Adipocyte (in vitro differentiated cells): ENCODE data around the gene FAM98A.
A peak's percentile ranks its signal among the peaks of the same experiment; 100 is the strongest.

Experiments
- DNase-seq: peaks from one replicate; pipeline ENCODE4 v3.0.0-alpha.2; 2015; ENCODE audit warnings: low read depth
- H3K27me3 ChIP-seq: replicated peaks from 2 replicates; pipeline ENCODE4 v1.7.0; 2013; ENCODE audit warnings: mild to moderate bottlenecking, low read length, moderate library complexity; ENCODE audit not compliant: control insufficient read depth, insufficient read depth
- H3K36me3 ChIP-seq: 2 replicates; pipeline ENCODE4 v1.7.0; 2013; ENCODE audit warnings: low read length, mild to moderate bottlenecking, moderate library complexity; ENCODE audit not compliant: control insufficient read depth, insufficient read depth, severe bottlenecking
- H3K4me1 ChIP-seq: 2 replicates; pipeline ENCODE4 v1.7.0; 2013; ENCODE audit warnings: mild to moderate bottlenecking, low read length, moderate library complexity; ENCODE audit not compliant: control insufficient read depth, insufficient read depth
- H3K4me3 ChIP-seq: 2 replicates; pipeline ENCODE4 v1.7.0; 2013; ENCODE audit warnings: mild to moderate bottlenecking, low read length, moderate library complexity
- H3K9ac ChIP-seq: 2 replicates; pipeline ENCODE4 v1.7.0; 2013; ENCODE audit warnings: mild to moderate bottlenecking, low read length, moderate library complexity
- H3K9me3 ChIP-seq: 2 replicates; pipeline ENCODE4 v1.7.0; 2013; ENCODE audit warnings: mild to moderate bottlenecking, low read length, moderate library complexity; ENCODE audit not compliant: control insufficient read depth

The FAM98A gene

DNA sequence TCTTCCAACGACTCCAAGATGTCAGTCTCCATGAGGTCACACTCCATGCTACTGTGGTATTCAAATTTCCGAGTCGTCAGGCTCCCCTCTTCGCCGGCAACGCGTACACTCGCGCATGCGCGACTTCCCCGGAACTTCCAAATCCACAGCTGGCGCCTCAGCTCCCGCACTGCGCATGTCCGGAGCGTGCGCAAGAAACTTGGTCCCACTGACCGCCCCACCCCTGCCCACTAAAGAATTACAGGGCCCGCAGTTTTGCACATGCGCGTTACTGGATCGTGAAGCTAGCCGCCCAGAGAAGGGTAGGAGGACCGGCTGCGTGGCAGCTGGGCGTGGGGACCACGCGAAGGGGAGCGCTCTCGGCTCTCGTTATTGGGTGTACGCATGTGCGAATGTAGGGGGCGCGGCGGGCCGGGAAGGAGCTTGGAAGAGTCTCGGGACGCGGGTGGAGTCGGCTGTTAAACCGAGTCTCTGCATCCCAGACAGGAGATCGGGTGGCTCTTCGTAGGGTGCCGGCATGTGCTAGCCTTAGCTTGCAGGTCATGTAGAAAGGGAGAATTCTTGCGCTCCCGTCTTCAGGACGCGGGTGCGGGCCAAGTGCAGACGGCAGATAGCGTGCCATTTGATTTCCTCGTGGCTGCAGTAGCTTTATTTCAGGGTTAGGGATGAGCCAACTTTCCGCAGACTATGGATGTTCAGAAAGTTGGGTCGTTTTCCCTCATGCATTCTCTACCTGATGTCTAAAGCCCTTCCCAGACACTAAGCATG is at the start of gene FAM98A:
TSS of gene FAM98A (minus strand) at position 125 of the 768 bp plus-strand sequence. CDS start at position 47, 78 bp downstream.
- no peaks in the 10 kb centered on the region for H3K27me3 ChIP-seq
- peak; percentile 100 for DNase-seq
- H3K9ac ChIP-seq = peak within 1 kb of the TSS; percentile 93
- peaks cover 9% of the 10 kb centered on the region for H3K36me3 ChIP-seq
- peaks cover 25% of the 10 kb centered on the region for H3K4me1 ChIP-seq
- H3K9me3 ChIP-seq = no peaks in the 10 kb centered on the region
- peak within 1 kb of the TSS; percentile 97 for H3K4me3 ChIP-seq

DNA sequence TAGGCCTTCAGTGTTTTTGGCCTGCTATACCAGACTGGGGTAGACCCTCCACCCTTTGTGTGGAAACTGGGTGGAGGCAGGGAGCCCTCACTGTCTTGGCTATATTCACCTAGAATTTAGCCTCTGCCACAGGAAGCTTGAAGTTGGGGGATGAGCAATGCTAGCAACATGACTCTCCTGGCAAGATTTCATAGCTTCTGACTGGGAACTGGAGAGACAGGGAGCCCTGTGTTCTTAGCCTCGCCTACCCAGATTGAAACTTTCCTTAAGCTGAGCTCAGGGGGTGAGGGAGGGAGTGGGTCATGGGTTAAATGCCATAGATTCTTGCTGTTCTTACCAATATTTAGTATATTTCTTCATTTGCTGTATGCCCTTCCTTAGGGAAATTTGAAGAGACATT is 46.8 kb upstream of the FAM98A start:
- Histone ChIP-seq H3K4me1 (peaks cover 11% of the 10 kb centered on the region), H3K27me3 (no peaks in the 10 kb centered on the region), H3K9me3 (peaks cover 8% of the 10 kb centered on the region), H3K9ac (no peak overlapping the region), H3K4me3 (no peak overlapping the region), H3K36me3 (no peaks in the 10 kb centered on the region)
- DNase-seq = peak; percentile 85

- Histone ChIP-seq H3K4me3 (no peak overlapping the region), H3K9ac (no peak overlapping the region), H3K9me3 (peaks cover 8% of the 10 kb centered on the region), H3K27me3 (no peaks in the 10 kb centered on the region), H3K36me3 (no peaks in the 10 kb centered on the region), H3K4me1 (peaks cover 11% of the 10 kb centered on the region)
- no peak for DNase-seq
These were observed 45.1 kb upstream of the FAM98A start for GRCh38 chr2:33644215-33644614.

- Histone ChIP-seq H3K36me3 (no peaks in the 10 kb centered on the region), H3K9me3 (no peaks in the 10 kb centered on the region), H3K4me1 (no peaks in the 10 kb centered on the region), H3K27me3 (no peaks in the 10 kb centered on the region), H3K4me3 (no peak overlapping the region), H3K9ac (no peak overlapping the region)
- no peak for DNase-seq
These were observed 36.9 kb upstream of the FAM98A start for GRCh38 chr2:33636001-33636400.

DNA sequence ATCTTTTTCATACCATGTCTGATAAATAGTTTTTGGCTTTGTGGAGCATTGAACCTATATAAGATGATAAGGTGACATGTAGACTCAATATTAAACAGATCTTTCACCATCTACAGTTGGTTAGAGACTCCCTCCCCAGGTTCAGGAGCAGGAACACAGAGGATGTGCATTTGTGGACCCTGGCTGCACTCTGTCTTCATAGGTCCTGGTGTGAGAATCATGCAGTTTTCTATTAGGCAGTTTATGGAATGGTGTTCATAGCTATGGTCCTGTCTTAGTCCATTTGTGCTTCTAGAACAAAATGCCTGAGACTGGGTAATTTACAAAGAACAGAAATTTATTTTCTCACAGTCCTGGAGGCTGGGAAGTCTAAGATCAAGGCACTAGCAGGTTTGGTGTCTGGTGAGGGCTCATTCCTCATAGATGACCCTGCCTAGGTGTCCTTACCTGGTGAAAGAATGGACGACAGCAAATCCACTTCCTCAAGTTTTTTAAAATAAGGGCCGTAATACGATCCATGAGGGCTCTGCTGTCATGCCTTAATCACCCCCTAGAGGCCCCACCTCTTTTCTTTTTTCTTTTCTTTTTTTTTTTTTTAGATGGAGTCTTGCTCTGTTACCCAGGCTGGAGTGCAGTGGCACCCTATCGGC is 35.3 kb upstream of the FAM98A start:
- H3K4me1 ChIP-seq = no peaks in the 10 kb centered on the region
- H3K4me3 ChIP-seq = no peak overlapping the region
- no peaks in the 10 kb centered on the region for H3K27me3 ChIP-seq
- DNase-seq = no peak
- H3K36me3 ChIP-seq = no peaks in the 10 kb centered on the region
- H3K9ac ChIP-seq = no peak overlapping the region
- H3K9me3 ChIP-seq = no peaks in the 10 kb centered on the region

GRCh38 chr2:33633315-33633714 is 34.2 kb upstream of the FAM98A start:
- DNase-seq = no peak
- Histone ChIP-seq H3K9ac (no peak overlapping the region), H3K4me1 (no peaks in the 10 kb centered on the region), H3K9me3 (no peaks in the 10 kb centered on the region), H3K27me3 (no peaks in the 10 kb centered on the region), H3K36me3 (no peaks in the 10 kb centered on the region), H3K4me3 (no peak overlapping the region)

- H3K9me3 ChIP-seq = no peaks in the 10 kb centered on the region
- DNase-seq = no peak
- H3K4me3 ChIP-seq = no peak overlapping the region
- no peaks in the 10 kb centered on the region for H3K4me1 ChIP-seq
- H3K27me3 ChIP-seq = no peaks in the 10 kb centered on the region
- H3K36me3 ChIP-seq = no peaks in the 10 kb centered on the region
- no peak overlapping the region for H3K9ac ChIP-seq
These were observed 33.7 kb upstream of the FAM98A start for GRCh38 chr2:33632831-33633230.

GRCh38 chr2:33628031-33628827 is 29.1 kb upstream of the FAM98A start:
- Histone ChIP-seq H3K4me3 (no peak overlapping the region), H3K36me3 (no peaks in the 10 kb centered on the region), H3K9ac (no peak overlapping the region), H3K27me3 (no peaks in the 10 kb centered on the region), H3K9me3 (no peaks in the 10 kb centered on the region), H3K4me1 (no peaks in the 10 kb centered on the region)
- DNase-seq = no peak

- H3K4me1 ChIP-seq = no peaks in the 10 kb centered on the region
- H3K9ac ChIP-seq = no peak overlapping the region
- no peaks in the 10 kb centered on the region for H3K36me3 ChIP-seq
- no peaks in the 10 kb centered on the region for H3K27me3 ChIP-seq
- DNase-seq = no peak
- H3K9me3 ChIP-seq = peaks cover 13% of the 10 kb centered on the region
- H3K4me3 ChIP-seq = no peak overlapping the region
These were observed 19.9 kb upstream of the FAM98A start for GRCh38 chr2:33619028-33619427.

- peaks cover 4% of the 10 kb centered on the region for H3K27me3 ChIP-seq
- peaks cover 13% of the 10 kb centered on the region for H3K9me3 ChIP-seq
- H3K9ac ChIP-seq = no peak overlapping the region
- no peaks in the 10 kb centered on the region for H3K4me1 ChIP-seq
- no peaks in the 10 kb centered on the region for H3K36me3 ChIP-seq
- no peak overlapping the region for H3K4me3 ChIP-seq
- DNase-seq = no peak
These were observed 18.9 kb upstream of the FAM98A start for GRCh38 chr2:33617989-33618388.

GRCh38 chr2:33617401-33617800 is 18.3 kb upstream of the FAM98A start:
- peaks cover 13% of the 10 kb centered on the region for H3K9me3 ChIP-seq
- H3K9ac ChIP-seq = no peak overlapping the region
- no peak for DNase-seq
- no peak overlapping the region for H3K4me3 ChIP-seq
- no peaks in the 10 kb centered on the region for H3K4me1 ChIP-seq
- H3K27me3 ChIP-seq = peaks cover 5% of the 10 kb centered on the region
- H3K36me3 ChIP-seq = no peaks in the 10 kb centered on the region
